HG03097 (cell line): Measurements from ENCODE around the gene AATK.
"Not testable (repeated sequence)": the region's sequence is repeated elsewhere in the genome, so short reads cannot be mapped to it uniquely, and the experiment has no call there.

ENCODE experiments used
- ATAC-seq: cut with Tn5 transposase; IDR thresholded peaks from one replicate; pipeline ENCODE4 v1.9.1; 2021; ENCODE audit not compliant: unreplicated experiment, low FRiP score

Gene AATK

DNA sequence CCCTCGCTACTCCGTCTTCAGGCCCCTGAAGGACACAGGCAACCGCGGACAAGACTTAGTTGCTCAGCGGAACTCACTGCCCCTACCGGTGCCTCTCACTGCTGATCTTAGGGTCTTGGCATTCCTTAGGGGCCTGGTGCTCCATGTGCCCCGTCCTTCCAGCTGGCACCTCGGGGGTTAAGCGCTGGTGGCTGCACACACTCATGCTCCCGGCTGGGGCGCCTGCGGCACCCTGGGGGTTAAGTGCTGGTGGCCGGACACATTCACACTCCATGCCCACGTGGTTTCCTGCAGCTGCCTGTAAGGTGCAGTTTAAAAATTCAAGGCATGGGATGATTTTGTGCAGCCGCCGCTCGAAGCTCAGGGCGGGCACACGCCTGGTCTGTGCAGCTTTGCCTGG lies 86.0 kb downstream of the AATK start:
- ATAC-seq: no peak

DNA sequence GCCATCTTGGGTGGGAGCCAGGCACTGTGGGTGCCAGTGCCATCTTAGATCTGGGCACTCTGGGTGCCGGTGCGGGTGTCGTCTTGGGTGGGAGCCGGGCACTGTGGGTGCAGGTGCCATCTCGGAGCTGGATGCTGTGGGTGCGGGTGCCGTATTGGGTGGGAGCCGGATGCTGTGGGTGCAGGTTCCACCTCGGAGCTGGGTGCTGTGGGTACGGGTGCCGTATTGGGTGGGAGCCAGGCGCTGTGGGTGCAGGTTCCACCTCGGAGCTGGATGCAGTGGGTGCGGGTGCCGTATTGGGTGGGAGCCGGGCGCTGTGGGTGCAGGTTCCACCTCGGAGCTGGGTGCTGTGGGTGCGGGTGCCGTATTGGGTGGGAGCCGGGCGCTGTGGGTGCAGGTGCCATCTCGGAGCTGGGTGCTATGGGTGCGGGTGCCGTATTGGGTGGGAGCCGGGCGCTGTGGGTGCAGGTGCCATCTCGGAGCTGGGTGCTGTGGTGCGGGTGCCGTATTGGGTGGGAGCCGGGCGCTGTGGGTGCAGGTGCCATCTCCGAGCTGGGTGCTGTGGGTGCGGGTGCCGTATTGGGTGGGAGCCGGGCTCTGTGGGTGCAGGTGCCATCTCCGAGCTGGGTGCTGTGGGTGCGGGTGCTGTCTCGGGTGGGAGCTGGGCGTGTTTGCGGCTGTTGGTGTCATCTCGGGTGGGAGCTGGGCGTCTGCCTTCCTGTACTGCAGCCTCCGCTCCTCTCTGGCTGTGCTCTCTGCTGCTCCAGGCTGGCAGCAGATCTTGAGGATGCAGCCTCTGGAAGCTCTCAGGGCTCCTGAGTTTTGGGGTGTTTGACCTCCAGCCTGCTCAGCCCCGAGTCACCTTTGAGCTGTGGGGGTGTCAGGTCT lies 87.8 kb downstream of the AATK start:
- not testable (repeated sequence) for ATAC-seq

DNA sequence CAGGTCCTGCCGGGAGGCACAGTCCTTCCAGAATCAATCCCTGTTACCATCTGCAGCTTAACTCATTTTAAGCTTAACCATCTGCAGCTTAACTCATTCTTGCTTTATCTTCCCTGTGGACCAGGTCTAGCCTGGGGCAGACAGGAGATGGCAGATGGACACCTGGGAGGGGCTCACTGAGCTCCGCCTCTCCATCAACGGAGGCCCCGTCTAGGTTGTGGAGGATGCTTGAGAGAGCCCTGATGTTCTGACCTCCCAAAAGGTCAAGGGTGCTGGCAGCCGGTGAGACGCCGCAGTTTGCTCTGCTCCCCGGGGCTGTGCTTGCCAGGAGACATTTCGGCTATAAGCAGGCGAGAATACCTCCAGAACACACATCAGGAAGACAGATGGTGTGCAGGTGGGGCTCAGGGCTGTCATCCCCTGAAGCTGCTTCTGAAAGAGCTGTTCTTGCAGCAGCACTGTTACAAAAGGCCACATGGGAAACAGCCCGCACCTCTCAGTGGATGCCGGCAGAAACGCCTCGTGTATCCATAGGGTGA lies 89.8 kb downstream of the AATK start:
- ATAC-seq: no peak

DNA sequence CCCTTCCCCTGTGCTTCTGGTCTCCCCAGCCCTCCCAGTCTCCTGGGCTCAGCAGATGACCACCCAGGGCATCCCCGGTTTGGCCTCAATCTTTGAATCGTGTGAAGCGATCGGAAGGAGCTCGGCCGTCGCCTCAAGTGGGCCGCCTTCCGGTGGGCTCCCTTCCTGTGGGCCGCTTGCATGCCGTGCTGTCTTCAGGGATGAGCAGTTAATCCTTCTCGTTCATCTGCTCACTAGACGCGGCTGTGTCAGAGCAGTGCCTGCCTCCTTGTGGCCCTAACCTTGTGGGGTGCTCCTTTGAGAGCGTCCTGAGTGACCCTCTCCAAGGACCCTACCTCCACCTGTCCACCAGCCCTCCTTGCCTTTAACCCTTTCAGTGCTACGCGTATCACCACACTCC lies 90.7 kb downstream of the AATK start:
- ATAC-seq: no peak

DNA sequence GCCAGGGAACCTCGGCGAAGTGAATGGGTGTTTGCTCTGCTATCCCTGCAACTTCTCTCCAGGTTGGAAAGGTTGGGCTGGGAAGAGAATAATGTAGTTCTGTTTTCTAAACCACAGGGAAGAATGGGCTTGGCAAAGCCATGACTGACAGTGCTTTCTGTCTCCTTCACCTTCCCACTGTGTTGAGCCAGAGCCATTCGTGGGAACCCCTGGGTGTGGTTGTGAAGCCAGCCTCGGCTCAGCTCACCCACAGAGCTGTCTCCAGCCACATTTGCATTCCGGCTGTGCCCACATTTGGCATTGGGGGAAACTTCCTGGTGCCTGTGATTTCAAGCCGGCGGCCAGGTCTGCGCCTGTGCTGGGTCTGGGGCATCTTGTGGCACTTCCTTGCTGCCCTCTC lies 91.1 kb downstream of the AATK start:
- no peak for ATAC-seq

DNA sequence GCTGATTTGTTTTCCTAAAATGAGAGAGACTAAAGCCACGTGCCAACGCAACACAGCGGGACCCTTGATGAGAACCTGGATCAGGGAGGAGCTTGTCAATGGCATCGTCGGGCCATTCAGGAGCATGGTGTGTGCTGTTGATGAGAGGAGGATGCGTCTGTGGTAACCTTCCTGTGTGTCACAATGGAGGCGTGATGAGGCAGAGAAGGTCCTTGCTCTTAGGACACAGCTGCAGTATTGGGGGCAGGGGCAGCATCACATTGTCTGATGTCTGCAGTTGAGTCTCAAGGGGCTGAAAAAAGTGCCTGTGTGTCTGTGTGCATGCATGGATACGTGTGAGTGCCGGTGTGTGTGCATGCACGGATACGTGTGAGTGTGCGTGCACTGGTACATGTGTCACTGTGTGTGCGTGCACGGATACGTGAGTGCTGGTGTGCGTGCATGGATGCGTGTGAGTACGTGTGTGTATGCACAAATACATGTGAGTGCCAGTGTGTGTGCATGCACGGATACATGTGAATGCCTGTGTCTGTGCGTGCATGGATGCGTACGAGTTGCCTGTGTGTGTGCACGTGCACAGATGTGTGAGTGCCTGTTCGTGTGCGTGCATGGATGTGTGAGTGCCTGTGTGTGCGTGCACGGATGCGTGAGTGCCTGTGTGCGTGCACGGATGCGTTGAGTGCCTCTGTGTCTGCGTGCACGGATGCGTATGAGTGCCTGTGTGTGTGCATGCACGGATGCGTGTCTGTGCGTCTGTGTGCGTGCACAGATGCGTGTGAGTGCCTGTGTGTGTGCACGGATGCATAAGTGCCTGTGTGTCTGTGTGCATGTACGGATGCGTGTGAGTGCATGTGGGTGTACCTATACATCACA lies 91.8 kb downstream of the AATK start:
- ATAC-seq: no peak

DNA sequence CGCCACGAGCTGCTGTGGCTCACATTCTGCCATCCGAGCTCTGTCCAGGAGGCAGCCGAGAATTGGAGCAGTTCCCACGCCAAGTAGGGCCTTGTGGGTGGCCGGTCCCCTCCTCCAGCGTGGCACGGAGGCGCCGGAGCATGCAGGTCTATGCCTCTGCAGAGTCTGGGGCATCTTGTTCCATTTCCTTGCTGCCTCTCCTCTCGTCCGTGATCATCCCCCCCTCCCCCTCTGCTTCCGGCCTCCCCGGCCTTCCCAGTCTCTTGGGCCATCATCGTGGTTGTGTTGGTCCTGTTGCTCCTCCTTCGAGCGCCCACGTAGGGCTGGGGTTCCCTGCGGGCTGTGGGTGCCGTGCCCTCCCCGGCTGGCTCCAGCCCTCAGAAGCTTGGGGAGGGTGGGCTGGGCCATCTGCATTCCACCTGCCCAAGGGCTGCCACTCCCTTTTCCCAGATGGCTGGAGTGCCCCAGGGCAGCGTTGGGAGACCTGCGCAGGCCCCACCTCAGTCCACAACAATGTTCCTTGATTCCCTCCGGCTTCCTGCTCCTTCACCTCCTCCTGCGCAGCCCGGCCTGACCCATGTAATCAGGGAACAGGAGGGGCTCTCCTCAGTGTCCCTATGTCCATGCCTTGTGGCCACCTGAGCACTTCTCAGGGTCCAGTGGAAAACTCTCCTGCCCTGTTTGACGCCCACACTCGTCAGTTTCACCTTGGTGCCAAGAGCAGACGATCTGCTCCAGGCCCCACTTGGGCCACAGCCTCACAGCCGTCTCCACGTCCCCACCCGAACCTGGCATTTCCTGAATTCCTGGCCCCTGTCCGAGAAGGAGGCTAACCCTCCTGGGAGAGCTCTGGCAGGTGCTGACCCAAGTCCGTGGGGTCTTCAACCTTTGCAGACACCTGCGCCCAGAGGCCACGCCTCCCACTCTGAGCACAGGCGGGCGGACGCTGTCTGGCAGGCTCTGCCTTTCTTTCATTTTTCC lies 94.0 kb downstream of the AATK start:
- ATAC-seq: no peak

DNA sequence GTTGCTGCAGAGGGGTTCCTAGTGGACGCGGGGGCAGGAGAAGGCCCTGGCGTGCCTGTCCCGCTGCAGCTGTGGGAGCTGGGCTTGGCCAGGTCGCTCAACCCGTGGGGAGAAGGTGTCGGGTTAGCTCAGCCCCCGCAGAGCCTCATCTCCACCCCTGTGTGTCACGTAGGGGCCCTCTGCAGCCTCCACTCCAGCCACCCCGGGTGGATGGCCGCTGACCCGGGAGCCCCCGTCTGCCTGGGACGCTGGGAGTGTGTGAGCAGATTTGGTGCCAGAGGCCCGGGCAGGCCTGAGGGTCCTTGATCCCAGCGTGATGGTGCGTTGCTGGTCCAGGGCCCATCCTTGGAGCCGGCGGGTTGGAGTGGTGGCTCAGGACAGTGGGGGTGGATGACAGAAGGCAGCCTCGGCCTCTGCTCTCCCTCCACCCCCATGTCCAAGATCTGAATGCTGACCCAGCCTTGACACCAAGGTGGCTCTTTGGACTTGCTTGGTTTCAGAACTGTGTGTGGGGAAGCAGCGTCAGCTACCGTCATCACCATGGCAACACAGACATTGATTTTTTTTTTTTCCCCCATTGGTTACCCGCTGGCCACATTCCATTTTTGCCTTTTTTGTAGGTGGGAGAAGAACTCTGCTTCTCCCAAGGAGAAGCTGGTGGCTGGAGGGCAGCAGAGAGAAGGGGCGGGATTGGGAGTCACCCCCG lies 95.3 kb downstream of the AATK start:
- no peak for ATAC-seq

DNA sequence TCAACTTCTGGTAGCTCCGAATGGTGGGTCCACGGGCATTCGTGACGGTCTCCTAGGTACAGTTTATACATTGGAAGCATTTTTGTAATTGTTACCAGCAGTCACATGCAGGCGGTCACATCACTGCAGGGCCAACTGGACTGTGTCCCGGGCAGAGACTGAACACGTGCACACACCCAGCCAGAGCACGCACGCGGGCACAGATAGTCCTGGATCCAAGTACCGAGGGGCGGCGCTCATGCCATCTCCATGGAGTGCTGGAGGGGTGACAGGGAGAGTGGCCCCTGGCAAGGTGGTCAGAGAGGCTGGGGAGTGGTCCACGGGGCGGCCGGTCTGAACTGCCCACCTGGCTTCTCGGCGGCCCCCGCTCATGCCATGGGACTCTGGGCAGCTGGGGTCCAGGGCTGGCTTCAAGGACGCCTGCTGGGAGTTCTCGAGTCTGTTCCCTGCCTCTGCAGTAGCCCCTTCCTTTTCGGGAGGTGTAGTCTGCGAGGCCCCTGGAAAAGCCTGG lies 96.8 kb downstream of the AATK start:
- ATAC-seq: no peak

DNA sequence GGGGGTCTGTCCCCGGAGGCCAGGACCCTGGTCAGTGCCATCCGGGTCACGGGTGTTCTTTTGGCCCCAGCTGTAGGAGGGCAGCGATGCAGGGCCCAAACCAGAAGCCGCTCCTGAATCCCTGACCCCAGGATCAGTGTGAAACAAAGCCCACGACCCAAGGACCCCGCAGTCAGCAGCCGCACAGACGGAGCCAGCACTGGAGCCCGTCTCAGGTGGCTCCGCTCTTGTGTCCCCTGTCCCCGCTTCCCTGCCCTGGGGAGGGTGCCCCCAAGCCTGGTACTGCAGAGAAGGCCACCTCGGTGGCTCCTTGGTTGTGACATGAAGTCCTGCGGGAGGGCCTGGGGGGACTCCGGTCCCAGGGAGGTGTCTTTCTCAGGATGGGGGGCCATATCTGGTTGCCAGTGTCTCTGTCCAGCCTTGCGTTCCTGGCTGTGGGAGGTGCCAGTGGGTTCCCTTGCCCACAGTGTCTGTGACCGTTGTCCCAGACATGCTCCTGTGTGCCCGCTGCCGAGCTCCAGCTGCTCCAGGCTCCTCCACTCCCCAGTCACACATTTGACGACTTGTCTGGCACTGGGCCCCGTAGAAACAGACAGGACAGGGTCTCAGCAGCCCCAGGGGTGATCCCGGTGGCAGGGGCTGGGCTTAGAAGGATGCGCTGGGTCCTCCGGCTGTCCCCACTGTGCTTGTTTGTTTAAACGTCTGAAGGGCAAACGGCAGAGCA lies 97.4 kb downstream of the AATK start:
- no peak for ATAC-seq

DNA sequence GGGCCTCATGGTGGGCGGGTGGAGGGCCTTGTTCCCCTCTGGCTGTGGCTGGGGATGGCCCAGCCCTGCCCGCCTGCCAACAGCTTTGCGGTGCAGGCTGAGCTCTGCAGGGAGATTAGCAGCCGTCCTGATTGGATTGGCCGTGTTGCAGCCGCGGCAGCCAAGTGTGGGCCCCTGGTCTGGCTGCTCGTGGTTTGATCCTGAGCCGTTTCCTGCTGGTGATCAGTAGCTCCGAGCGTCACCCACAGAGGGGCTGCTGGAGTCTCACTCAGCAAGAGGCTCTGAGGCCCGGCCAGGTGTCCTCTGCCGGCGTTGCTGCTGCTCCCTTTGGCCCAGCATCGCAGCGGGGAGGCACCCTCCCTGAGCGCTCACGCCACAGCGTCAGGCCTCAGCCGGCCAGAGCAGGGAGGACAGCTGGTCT lies 98.6 kb downstream of the AATK start:
- no peak for ATAC-seq
